T-helper 17 cell (primary cell): ENCODE measurements around the gene LHPP. TPM values are rescaled to one million over a fixed set of nuclear protein-coding genes. Genes with fewer than 3 reads are reported as not detected.

Source experiments
- ATAC-seq: fragments of 150-1000 bp; cut with Tn5 transposase; 2 replicates; pipeline ENCODE4 v1.10.0; 2021; ENCODE audit warnings: mild to moderate bottlenecking, moderate library complexity
- DNase-seq, 3 donors: peaks; one replicate each; pipeline versions ENCODE4 v3.0.0 to v3.0.0-alpha.2; 2020 to 2021
- H3K9me3 ChIP-seq: one replicate; pipeline ENCODE4 v1.7.0; 2013; ENCODE audit warnings: low read length, mild to moderate bottlenecking; ENCODE audit not compliant: control insufficient read depth, poor library complexity, severe bottlenecking
- H3K27ac Mint-ChIP-seq: one replicate; pipeline ENCODE4 v1.8.0; 2022; ENCODE audit warnings: mild to moderate bottlenecking, moderate library complexity, mixed read lengths
- H3K27me3 Mint-ChIP-seq: one replicate; pipeline ENCODE4 v1.8.0; 2022; ENCODE audit warnings: mixed read lengths
- H3K36me3 Mint-ChIP-seq: one replicate; pipeline ENCODE4 v1.8.0; 2022; ENCODE audit warnings: low read depth, mixed read lengths
- H3K4me1 Mint-ChIP-seq: one replicate; pipeline ENCODE4 v1.8.0; 2022; ENCODE audit warnings: mild to moderate bottlenecking, mixed read lengths
- H3K4me3 Mint-ChIP-seq: one replicate; pipeline ENCODE4 v1.8.0; 2022; ENCODE audit warnings: mild to moderate bottlenecking, moderate library complexity, mixed read lengths
- total RNA-seq, 4 donors: library from RNA in 2 of 4; stranded (reverse) in 2 of 4; gene quantifications; one replicate each; pipeline ENCODE4 v1.2.3 and lab custom pipeline; 2022 to 2026

Gene LHPP
- total RNA-seq, 2 donors from 2014 or later: 19.9 to 21.1 TPM

DNA sequence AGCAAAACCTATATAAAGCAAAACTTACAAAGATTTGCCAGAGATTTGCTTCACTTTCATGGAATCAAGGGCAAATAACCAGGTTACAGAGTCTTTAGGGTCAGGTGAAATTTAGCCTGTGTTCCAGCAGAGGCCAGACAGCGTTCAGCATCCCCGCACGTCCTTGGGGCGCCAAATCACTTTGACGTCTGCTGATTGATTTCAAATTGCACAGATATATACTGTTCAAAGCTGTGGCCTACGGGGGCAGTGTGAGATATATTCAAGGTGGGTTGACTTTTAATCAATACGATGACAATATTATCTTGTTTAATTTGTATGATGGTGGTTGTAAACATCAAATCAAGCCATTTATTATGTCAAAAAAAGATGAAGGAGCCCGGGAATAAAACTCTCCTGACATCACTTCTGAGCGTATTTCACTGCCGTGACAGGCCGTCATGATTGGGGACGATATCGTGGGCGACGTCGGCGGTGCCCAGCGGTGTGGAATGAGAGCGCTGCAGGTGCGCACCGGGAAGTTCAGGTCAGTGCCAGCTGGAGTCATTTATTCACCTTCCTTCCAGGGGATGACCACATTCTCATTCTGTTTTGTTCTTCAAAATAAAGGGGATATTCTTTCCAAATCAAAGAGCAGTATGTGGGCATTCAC, 55.2 kb downstream of the LHPP start:
- no peak for ATAC-seq
- Mint-ChIP-seq H3K27ac (no peak overlapping the region), H3K36me3 (no peaks in the 10 kb centered on the region), H3K4me3 (no peak overlapping the region), H3K27me3 (no peaks in the 10 kb centered on the region), H3K4me1 (peaks cover 6% of the 10 kb centered on the region)
- no peak for DNase-seq
- H3K9me3 ChIP-seq: no peaks in the 10 kb centered on the region

GRCh38 chr10:124517461-124517860, 55.8 kb downstream of the LHPP start:
- H3K27me3 Mint-ChIP-seq: no peaks in the 10 kb centered on the region
- H3K4me3 Mint-ChIP-seq: no peak overlapping the region
- DNase-seq (no peak), ATAC-seq (no peak)
- no peak overlapping the region for H3K27ac Mint-ChIP-seq
- H3K36me3 Mint-ChIP-seq: no peaks in the 10 kb centered on the region
- H3K4me1 Mint-ChIP-seq: peaks cover 6% of the 10 kb centered on the region
- no peaks in the 10 kb centered on the region for H3K9me3 ChIP-seq

- H3K27me3 Mint-ChIP-seq: no peaks in the 10 kb centered on the region
- H3K4me3 Mint-ChIP-seq: no peak overlapping the region
- H3K27ac Mint-ChIP-seq: no peak overlapping the region
- no peaks in the 10 kb centered on the region for H3K36me3 Mint-ChIP-seq
- H3K4me1 Mint-ChIP-seq: peaks cover 8% of the 10 kb centered on the region
- H3K9me3 ChIP-seq: no peaks in the 10 kb centered on the region
- ATAC-seq (no peak), DNase-seq (no peak)
Measured at GRCh38 chr10:124517931-124518330, 56.3 kb downstream of the LHPP start.

GRCh38 chr10:124518366-124518765, 56.7 kb downstream of the LHPP start:
- H3K9me3 ChIP-seq: no peaks in the 10 kb centered on the region
- H3K4me3 Mint-ChIP-seq: no peak overlapping the region
- no peaks in the 10 kb centered on the region for H3K27me3 Mint-ChIP-seq
- no peak overlapping the region for H3K27ac Mint-ChIP-seq
- no peaks in the 10 kb centered on the region for H3K36me3 Mint-ChIP-seq
- H3K4me1 Mint-ChIP-seq: peaks cover 8% of the 10 kb centered on the region
- no peak for ATAC-seq
- no peak for DNase-seq

DNA sequence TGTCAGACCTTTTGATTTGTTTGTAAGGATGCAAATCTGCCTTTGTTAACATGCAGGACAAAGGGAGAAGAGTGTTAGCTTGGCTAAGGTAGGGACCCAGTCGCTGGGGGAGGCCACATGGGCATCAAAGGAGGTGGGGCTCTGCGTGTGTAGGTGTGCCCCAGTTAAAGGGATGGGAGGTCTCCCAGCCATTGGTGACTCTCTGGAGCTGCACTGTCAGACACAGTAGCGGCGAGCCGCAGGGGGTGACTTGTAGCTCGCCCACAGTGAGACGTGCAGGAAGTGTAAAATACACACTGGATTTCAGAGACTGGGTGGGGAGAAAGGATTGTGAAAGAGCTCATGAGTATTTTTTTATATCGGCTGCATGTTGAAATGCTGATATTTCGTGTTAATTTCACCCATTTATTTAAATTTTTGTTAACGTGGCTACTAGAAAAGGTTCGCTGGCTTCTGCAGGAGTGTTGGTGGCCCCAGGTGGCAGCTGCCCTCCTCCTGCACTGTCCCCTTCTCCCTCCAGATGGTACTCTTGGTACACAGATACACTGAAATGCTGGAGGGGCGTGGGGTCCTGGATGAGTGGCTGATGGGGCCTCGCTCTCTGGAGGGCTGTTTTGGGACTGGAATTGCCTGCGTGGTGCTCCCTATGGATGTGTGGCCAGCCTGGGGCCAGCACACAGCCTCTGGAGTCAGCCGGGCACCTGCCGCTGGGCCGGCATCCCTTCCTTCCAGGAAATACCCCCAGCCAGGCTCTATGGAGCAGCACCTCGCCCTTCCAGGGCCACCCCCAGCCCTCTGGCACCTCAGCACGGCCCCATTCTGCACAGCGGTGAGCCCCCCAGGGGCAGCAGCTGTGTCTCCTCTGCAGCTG, 59.2 kb downstream of the LHPP start:
- H3K4me1 Mint-ChIP-seq: peaks cover 3% of the 10 kb centered on the region
- H3K9me3 ChIP-seq: no peaks in the 10 kb centered on the region
- H3K27me3 Mint-ChIP-seq: no peaks in the 10 kb centered on the region
- no peak overlapping the region for H3K27ac Mint-ChIP-seq
- DNase-seq (no peak), ATAC-seq (no peak)
- H3K4me3 Mint-ChIP-seq: no peak overlapping the region
- H3K36me3 Mint-ChIP-seq: no peaks in the 10 kb centered on the region

DNA sequence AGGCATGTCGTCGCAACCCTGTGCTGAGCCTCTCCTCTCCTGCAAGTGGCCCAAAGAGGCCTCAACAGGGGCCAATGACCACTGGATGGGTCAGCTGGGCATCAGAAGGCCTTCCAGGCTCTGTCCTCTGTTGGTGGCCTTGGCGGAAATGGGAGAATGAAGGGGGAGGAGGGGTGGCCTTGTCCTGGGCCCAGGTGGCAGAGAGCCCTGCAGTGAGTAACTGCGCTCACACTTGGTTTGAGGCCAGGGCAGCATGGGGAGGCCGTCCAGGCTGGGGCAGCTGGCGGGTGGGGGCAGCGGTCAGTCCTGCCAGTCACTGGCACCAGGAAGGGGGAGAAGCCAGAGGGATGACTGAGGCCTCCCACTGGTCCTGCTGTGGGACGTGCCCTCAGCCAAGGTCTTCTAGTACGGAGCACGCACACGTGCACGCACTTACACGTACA, 59.8 kb downstream of the LHPP start:
- Mint-ChIP-seq H3K4me1 (peaks cover 2% of the 10 kb centered on the region), H3K27ac (no peak overlapping the region), H3K36me3 (no peaks in the 10 kb centered on the region), H3K4me3 (no peak overlapping the region), H3K27me3 (no peaks in the 10 kb centered on the region)
- H3K9me3 ChIP-seq: no peaks in the 10 kb centered on the region
- no peak for DNase-seq
- no peak for ATAC-seq

DNA sequence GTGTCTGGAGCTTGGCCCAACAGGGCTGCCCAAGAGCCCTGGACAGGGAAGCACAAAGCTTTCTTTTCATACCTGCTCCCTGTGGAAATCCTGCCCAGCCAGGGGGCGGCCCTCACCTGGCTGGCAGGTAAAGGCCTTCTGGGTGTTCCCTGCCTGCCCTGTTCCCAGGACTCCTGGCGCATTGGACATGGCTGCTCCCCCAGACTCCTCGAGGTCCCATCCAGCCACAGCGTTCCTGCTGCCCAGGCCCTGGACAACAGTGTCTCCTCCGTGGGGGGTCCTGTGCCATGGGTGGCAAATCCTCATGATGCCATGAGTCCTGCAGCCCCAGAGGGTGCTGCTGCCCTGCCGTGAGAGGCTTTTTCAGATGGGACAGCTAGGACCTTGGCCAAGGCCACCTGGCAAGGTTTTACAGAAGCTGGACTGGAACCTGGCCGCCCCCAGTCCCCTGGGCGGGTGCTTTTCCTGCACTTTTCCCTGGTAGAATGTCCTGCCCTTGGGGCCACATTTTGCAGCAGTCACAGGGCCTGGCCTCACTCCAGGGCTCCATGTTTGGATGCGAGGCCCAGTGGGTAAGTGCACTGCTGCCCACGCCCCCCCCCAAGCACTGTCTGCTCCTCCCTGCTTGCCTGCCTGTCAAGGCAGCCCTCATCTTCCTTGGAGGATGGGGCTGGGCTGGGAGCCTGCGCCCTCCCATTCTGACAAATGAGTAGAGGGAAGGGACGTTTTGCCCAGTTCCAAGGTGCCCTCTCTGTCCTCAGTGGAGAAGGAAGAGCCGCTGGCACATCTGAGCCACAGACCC, 60.7 kb downstream of the LHPP start:
- H3K27ac Mint-ChIP-seq: peak overlapping the region; percentile 54

DNA sequence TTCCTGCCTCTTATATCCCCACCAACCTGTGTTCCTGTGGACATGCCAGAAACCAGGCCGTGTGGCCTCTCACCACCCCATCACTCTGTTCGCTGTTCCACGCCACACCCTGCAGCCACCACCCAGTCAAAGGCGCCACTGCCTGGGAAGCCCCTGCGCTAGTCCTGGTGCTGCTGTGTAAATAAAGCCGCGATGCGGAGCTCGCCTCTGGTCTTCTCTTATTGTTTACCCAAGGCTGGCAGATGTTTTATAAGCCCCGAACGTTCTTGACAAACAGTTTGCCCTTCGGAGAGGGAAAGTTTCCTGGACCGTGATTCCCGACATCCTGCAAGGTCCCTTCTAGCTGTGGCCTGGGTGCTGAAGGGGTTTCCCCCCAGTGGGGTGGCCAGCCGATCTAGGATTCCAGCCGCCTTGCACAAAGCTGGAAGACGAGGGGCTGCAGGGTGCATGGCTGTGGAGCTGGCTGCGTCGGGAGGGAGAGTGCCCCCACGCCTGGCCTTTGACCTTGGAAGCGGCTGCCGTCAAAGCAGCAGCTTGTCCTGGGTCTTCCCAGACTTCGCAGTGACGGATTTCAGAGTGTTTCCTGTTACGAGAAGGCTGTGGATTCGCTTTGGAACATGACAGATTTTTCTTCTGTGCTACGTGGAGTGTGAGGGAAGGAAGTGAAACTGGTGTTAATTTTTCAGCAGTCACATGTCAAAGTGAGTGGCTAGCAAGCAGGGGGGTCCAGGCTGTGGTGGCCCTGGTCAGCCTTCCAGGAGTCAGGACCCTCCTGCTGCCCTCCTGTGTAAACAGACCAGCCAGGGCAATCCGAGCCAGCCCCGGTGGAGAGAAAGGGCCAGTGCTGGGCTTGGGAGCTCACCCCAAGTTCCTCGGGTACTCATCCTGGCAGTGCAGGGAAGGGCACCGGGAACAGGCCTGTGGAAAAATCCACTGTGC, 61.6 kb downstream of the LHPP start:
- Mint-ChIP-seq H3K36me3 (no peaks in the 10 kb centered on the region), H3K4me1 (peaks cover 2% of the 10 kb centered on the region), H3K27me3 (no peaks in the 10 kb centered on the region), H3K27ac (peak overlapping the region; percentile 54), H3K4me3 (no peak overlapping the region)
- ATAC-seq: no peak
- no peaks in the 10 kb centered on the region for H3K9me3 ChIP-seq
- DNase-seq: no peak

More for the DNA sequence above, 60.7 kb downstream of the LHPP start:
- Mint-ChIP-seq H3K4me3 (no peak overlapping the region), H3K27me3 (no peaks in the 10 kb centered on the region), H3K4me1 (peaks cover 2% of the 10 kb centered on the region), H3K36me3 (no peaks in the 10 kb centered on the region)
- DNase-seq: no peak
- no peaks in the 10 kb centered on the region for H3K9me3 ChIP-seq
- no peak for ATAC-seq

DNA sequence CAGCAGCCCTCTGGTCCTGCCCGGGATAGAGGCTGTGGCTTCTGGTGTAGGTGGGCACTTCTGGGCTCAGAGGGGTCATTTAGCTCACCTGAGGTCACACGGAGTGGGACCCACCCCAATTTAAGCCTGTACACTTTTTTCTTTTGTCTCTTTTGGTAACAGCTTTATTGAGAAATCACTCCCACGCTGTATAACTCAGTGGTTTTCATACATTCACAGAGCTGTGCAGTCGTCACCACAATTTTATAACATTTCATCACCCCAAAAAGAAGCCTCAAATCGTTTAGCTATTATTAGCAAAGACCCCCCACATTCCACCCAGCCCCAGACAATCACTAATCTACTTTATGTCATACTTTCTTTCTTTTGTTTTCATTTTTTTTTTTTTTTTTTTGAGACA, 62.3 kb downstream of the LHPP start:
- no peaks in the 10 kb centered on the region for H3K36me3 Mint-ChIP-seq
- DNase-seq (no peak), ATAC-seq (no peak)
- no peaks in the 10 kb centered on the region for H3K9me3 ChIP-seq
- no peak overlapping the region for H3K4me3 Mint-ChIP-seq
- no peak overlapping the region for H3K27ac Mint-ChIP-seq
- no peaks in the 10 kb centered on the region for H3K27me3 Mint-ChIP-seq
- peaks cover 2% of the 10 kb centered on the region for H3K4me1 Mint-ChIP-seq

GRCh38 chr10:124524991-124525653, 63.5 kb downstream of the LHPP start:
- Mint-ChIP-seq H3K27me3 (no peaks in the 10 kb centered on the region), H3K36me3 (no peaks in the 10 kb centered on the region), H3K4me3 (no peak overlapping the region), H3K4me1 (peaks cover 3% of the 10 kb centered on the region), H3K27ac (no peak overlapping the region)
- no peak for DNase-seq
- ATAC-seq: no peak
- H3K9me3 ChIP-seq: no peaks in the 10 kb centered on the region

- H3K9me3 ChIP-seq: no peaks in the 10 kb centered on the region
- no peak overlapping the region for H3K27ac Mint-ChIP-seq
- ATAC-seq (no peak), DNase-seq (no peak)
- H3K4me3 Mint-ChIP-seq: no peak overlapping the region
- no peaks in the 10 kb centered on the region for H3K27me3 Mint-ChIP-seq
- no peaks in the 10 kb centered on the region for H3K36me3 Mint-ChIP-seq
- peaks cover 8% of the 10 kb centered on the region for H3K4me1 Mint-ChIP-seq
Measured at GRCh38 chr10:124525751-124526600, 64.4 kb downstream of the LHPP start.
